ENCODE data around the gene HSD3B7. TPM values are rescaled to one million over a fixed set of nuclear protein-coding genes. Genes with fewer than 3 reads are reported as not detected.

Gene HSD3B7
- total RNA-seq, 1 experiment from 2014 or later, result 5.5 TPM

DNA sequence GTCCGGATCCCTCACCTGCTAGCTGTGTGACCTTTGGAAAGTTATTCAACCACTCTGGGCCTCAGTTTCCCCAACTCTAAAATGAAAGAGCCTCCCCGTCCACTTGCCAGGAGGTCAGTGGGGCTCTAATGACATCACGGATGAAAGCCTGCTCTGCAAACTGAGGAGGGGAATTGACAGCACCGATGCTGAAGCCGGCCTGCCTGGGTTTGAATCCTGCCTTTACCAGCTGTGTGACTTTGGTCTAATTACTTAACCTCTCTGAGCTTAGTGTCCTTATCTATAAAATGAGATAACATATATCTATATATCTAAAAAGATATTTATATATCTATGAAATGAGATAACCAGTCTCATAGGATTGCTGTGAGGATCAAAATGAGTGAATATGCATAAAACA, 23.5 kb downstream of the HSD3B7 start:
- Histone ChIP-seq H3K4ac (ENCODE audit: low read depth, low read length) (no peak overlapping the region), H4K5ac (ENCODE audit: insufficient read length, low read depth, low read length) (no peak overlapping the region), H4K20me1 (ENCODE audit: control insufficient read depth, insufficient read depth, insufficient read length) (no peaks in the 10 kb centered on the region), H4K91ac (ENCODE audit: insufficient read length, low read depth, low read length) (no peak overlapping the region), H2AFZ (ENCODE audit: low read length) (no peak overlapping the region), H3K4me2 (ENCODE audit: insufficient read depth, insufficient read length, low read length) (no peak overlapping the region), H3K4me1 (ENCODE audit: insufficient read depth, low read length) (peaks cover 3% of the 10 kb centered on the region; the same call in 1 of the 2 replicates), H2BK20ac (ENCODE audit: low read depth, low read length, poor library complexity, severe bottlenecking) (no peak overlapping the region), H3K27ac (ENCODE audit: insufficient read length, low read depth, low read length) (no peak overlapping the region), H3K79me2 (ENCODE audit: insufficient read depth, low read length) (no peaks in the 10 kb centered on the region; the same call in 1 of the 2 replicates), H2BK12ac (ENCODE audit: insufficient read length, low read depth, low read length) (no peak overlapping the region), H3K9ac (ENCODE audit: extremely low read depth, insufficient read length, low read length) (no peak overlapping the region), H3K27me3 (ENCODE audit: insufficient read depth, low read length) (no peaks in the 10 kb centered on the region), H3K79me1 (ENCODE audit: insufficient read depth, low read depth, low read length, poor library complexity, severe bottlenecking) (no peaks in the 10 kb centered on the region), H3K23ac (ENCODE audit: insufficient read length, low read depth, low read length) (no peak overlapping the region), H3K23me2 (ENCODE audit: insufficient read length, low read depth, low read length, poor library complexity, severe bottlenecking) (peaks cover 5% of the 10 kb centered on the region), H2AK5ac (ENCODE audit: insufficient read length, low read length) (no peak overlapping the region), H2BK5ac (ENCODE audit: insufficient read length, low read length) (no peak overlapping the region), H3T11ph (ENCODE audit: low read length) (no peak overlapping the region), H2BK15ac (ENCODE audit: low read depth, low read length) (no peak overlapping the region), H3K9me3 (ENCODE audit: control insufficient read depth, low read depth, low read length) (no peaks in the 10 kb centered on the region), H3K56ac (ENCODE audit: insufficient read length, low read depth, low read length) (no peak overlapping the region), H4K8ac (replicated peaks; ENCODE audit: insufficient read length, low read depth, low read length) (no peak overlapping the region), H2BK120ac (ENCODE audit: low read depth, low read length, poor library complexity, severe bottlenecking) (no peak overlapping the region), H3K14ac (ENCODE audit: insufficient read depth, low read length) (no peak overlapping the region), H3K18ac (ENCODE audit: insufficient read length, low read depth, low read length) (no peak overlapping the region)
- Mint-ChIP-seq H3K4me3 (no peak overlapping the region; a peak in 2 of 5 replicates), H3K9me3 (no peaks in the 10 kb centered on the region; a peak in 1 of 5 replicates), H3K27me3 (ENCODE audit: low read depth) (peaks cover 28% of the 10 kb centered on the region), H3K36me3 (ENCODE audit: insufficient read depth in 1 of 3, low read depth in 3 of 3) (no peaks in the 10 kb centered on the region; a peak in 1 of 7 replicates), H3K27ac (no peak overlapping the region), H3K4me1 (peaks cover 24 to 40% of the 10 kb centered on the region in 2 experiments)
- no peak for DNase-seq
- TF ChIP-seq, protein P1, sequence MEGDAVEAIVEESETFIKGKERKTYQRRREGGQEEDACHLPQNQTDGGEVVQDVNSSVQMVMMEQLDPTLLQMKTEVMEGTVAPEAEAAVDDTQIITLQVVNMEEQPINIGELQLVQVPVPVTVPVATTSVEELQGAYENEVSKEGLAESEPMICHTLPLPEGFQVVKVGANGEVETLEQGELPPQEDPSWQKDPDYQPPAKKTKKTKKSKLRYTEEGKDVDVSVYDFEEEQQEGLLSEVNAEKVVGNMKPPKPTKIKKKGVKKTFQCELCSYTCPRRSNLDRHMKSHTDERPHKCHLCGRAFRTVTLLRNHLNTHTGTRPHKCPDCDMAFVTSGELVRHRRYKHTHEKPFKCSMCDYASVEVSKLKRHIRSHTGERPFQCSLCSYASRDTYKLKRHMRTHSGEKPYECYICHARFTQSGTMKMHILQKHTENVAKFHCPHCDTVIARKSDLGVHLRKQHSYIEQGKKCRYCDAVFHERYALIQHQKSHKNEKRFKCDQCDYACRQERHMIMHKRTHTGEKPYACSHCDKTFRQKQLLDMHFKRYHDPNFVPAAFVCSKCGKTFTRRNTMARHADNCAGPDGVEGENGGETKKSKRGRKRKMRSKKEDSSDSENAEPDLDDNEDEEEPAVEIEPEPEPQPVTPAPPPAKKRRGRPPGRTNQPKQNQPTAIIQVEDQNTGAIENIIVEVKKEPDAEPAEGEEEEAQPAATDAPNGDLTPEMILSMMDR (conservative IDR thresholded peaks at IDR 0.05), result no peak
- WGBS (ENCODE audit: extremely low coverage, insufficient read length, low lambda C conversion rate), result no CpG with 5 or more reads among the region's 5 CpGs
